HG02610 (cell line): ENCODE measurements around the gene UBE2G2.

Experiments
- ATAC-seq: cut with Tn5 transposase; IDR thresholded peaks from one replicate; pipeline ENCODE4 v1.9.1; 2021; ENCODE audit warnings: mild to moderate bottlenecking, moderate library complexity; ENCODE audit not compliant: unreplicated experiment

The UBE2G2 gene

DNA sequence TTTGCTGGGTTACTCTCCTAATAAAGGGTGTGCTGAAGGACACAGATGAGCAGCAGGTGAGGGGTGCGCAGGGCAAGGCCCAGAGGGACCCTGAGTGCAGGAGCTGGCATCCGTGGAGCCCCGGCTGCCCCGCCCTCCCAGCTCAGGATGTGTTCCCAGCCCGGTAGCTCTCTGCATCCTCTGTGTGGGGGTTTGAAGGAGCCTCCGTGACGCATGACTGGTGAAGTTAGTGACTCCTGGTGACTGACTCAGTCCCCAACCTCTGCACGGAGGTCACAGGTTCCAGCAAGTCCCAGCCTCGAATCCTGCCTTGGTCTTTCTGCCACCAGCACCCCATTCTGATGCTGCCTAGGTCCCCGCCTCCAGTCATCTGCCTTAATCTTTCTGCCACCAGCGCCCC, 68.7 kb downstream of the UBE2G2 start:
- ATAC-seq: no peak

DNA sequence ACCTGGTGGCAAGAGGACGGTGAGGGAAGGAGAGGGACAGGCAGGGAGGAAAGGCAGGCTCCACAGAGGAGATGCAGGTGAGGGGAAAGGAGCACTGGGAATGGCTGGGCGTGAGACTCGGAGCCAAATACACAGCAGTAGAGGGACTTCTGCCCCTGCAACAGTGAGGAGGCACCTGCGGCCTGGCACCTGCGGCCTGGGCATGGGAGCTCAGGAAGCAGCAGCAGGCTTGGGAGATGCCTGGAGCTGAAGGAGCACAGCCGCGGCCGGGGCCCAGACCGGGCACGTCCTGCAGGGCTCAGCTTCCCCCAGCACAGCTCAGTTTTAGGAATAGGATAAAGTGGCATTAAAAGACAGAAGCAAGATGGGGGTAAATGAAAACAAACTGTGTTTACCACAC, 69.4 kb downstream of the UBE2G2 start:
- ATAC-seq: no peak

- ATAC-seq: no peak
Measured at GRCh38 chr21:44730951-44731579, 70.6 kb downstream of the UBE2G2 start.

- ATAC-seq: no peak
Measured at GRCh38 chr21:44730028-44730395, 71.6 kb downstream of the UBE2G2 start.

GRCh38 chr21:44729336-44730027, 72.1 kb downstream of the UBE2G2 start:
- ATAC-seq: no peak

- ATAC-seq: no peak
Measured at GRCh38 chr21:44728716-44729115, 72.9 kb downstream of the UBE2G2 start.

- ATAC-seq: no peak
Measured at GRCh38 chr21:44727757-44728156, 73.9 kb downstream of the UBE2G2 start.

DNA sequence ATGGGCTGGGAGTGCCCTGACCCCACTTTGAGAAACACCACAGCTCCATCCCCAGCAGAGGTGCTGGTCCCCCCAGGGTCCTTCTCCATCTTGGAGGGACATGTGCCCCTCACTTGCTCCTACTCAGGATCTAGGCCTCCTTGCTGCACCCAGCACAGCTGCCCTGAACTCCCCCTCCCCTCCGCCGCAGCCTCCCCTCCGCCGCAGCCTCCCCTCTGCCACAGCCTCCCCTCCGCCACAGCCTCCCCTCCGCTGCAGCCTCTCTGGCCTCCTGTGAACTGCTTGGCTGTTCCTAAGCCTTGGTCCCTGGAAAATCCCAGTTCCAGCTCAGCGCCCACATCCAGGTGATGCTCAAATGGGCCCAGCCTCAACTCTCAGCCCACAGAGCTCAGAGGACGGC, 74.3 kb downstream of the UBE2G2 start:
- ATAC-seq: no peak

GRCh38 chr21:44726826-44727225, 74.8 kb downstream of the UBE2G2 start:
- no peak for ATAC-seq

GRCh38 chr21:44724926-44725325, 76.7 kb downstream of the UBE2G2 start:
- no peak for ATAC-seq

- ATAC-seq: no peak
Measured at GRCh38 chr21:44724196-44724595, 77.4 kb downstream of the UBE2G2 start.

- ATAC-seq: no peak
Measured at GRCh38 chr21:44723177-44724131, 78.2 kb downstream of the UBE2G2 start.

- no peak for ATAC-seq
Measured at GRCh38 chr21:44722731-44723130, 78.9 kb downstream of the UBE2G2 start.

GRCh38 chr21:44720170-44720569, 81.5 kb downstream of the UBE2G2 start:
- no peak for ATAC-seq
